H9 (cell line): ENCODE measurements around the gene LGMN. TPM values are rescaled to one million over a fixed set of nuclear protein-coding genes. Genes with fewer than 3 reads are reported as not detected.

Experiments used
- DNase-seq: peaks from one replicate; pipeline ENCODE4 v3.0.0-alpha.2; 2017
- H2AFZ ChIP-seq: one replicate; pipeline ENCODE4 v1.6.1; 2013; ENCODE audit warnings: mild to moderate bottlenecking, low read length, control low read depth, moderate library complexity
- H2AK5ac ChIP-seq: 2 replicates; pipeline ENCODE4 v1.6.1; 2013; ENCODE audit warnings: low read length, control low read depth, mixed read lengths; ENCODE audit not compliant: insufficient read length
- H2BK120ac ChIP-seq: one replicate; pipeline ENCODE4 v1.6.1; 2013; ENCODE audit warnings: low read depth, mild to moderate bottlenecking, low read length, control low read depth, inconsistent platforms; ENCODE audit not compliant: poor library complexity, severe bottlenecking
- H2BK12ac ChIP-seq: 2 replicates; pipeline ENCODE4 v1.6.1; 2013; ENCODE audit warnings: low read length, control low read depth, mixed read lengths, low read depth; ENCODE audit not compliant: insufficient read length
- H2BK15ac ChIP-seq: 2 replicates; pipeline ENCODE4 v1.6.1; 2013; ENCODE audit warnings: low read depth, low read length, control low read depth
- H2BK20ac ChIP-seq: one replicate; pipeline ENCODE4 v1.6.1; 2013; ENCODE audit warnings: low read depth, mild to moderate bottlenecking, low read length, control low read depth, inconsistent platforms; ENCODE audit not compliant: poor library complexity, severe bottlenecking
- H2BK5ac ChIP-seq: 2 replicates; pipeline ENCODE4 v1.6.1; 2013; ENCODE audit warnings: low read length, control low read depth, mixed read lengths; ENCODE audit not compliant: insufficient read length
- H3K14ac ChIP-seq: 2 replicates; pipeline ENCODE4 v1.6.1; 2013; ENCODE audit warnings: low read length, control low read depth; ENCODE audit not compliant: insufficient read depth
- H3K18ac ChIP-seq: 2 replicates; pipeline ENCODE4 v1.6.1; 2013; ENCODE audit warnings: low read depth, mild to moderate bottlenecking, mixed read lengths, low read length, control low read depth; ENCODE audit not compliant: insufficient read length
- H3K23ac ChIP-seq: 2 replicates; pipeline ENCODE4 v1.6.1; 2013; ENCODE audit warnings: low read length, control low read depth, mixed read lengths, low read depth; ENCODE audit not compliant: insufficient read length
- H3K23me2 ChIP-seq: 2 replicates; pipeline ENCODE4 v1.6.1; 2013; ENCODE audit warnings: low read depth, mild to moderate bottlenecking, mixed read lengths, low read length, control low read depth; ENCODE audit not compliant: insufficient read length, poor library complexity, severe bottlenecking
- H3K27ac ChIP-seq: 2 replicates; pipeline ENCODE4 v1.5.1; 2013; ENCODE audit warnings: low read length, control low read depth, mixed read lengths, low read depth; ENCODE audit not compliant: insufficient read length
- H3K27me3 ChIP-seq: 2 replicates; pipeline ENCODE4 v1.6.1; 2013; ENCODE audit warnings: low read length, control low read depth, inconsistent platforms; ENCODE audit not compliant: insufficient read depth
- H3K4ac ChIP-seq: 2 replicates; pipeline ENCODE4 v1.6.1; 2013; ENCODE audit warnings: low read depth, mild to moderate bottlenecking, control low read depth, inconsistent platforms, low read length, moderate library complexity
- H3K4me1 ChIP-seq: 2 replicates; pipeline ENCODE4 v1.6.1; 2013; ENCODE audit warnings: low read length, control low read depth, inconsistent platforms; ENCODE audit not compliant: insufficient read depth
- H3K4me2 ChIP-seq: 2 replicates; pipeline ENCODE4 v1.6.1; 2013; ENCODE audit warnings: low read length, control low read depth, mixed read lengths; ENCODE audit not compliant: insufficient read length, insufficient read depth
- H3K56ac ChIP-seq: 2 replicates; pipeline ENCODE4 v1.6.1; 2013; ENCODE audit warnings: low read depth, mild to moderate bottlenecking, mixed read lengths, low read length, control low read depth; ENCODE audit not compliant: insufficient read length
- H3K79me1 ChIP-seq: 2 replicates; pipeline ENCODE4 v1.6.1; 2013; ENCODE audit warnings: low read depth, mild to moderate bottlenecking, moderate library complexity, low read length, control low read depth, inconsistent platforms; ENCODE audit not compliant: insufficient read depth, poor library complexity, severe bottlenecking
- H3K79me2 ChIP-seq: 2 replicates; pipeline ENCODE4 v1.6.1; 2013; ENCODE audit warnings: low read length, control low read depth, inconsistent platforms; ENCODE audit not compliant: insufficient read depth
- H3K9ac ChIP-seq: 2 replicates; pipeline ENCODE4 v1.6.1; 2013; ENCODE audit warnings: low read length, control low read depth, mixed read lengths; ENCODE audit not compliant: insufficient read length; ENCODE audit errors: extremely low read depth
- H3K9me3 ChIP-seq: one replicate; pipeline ENCODE4 v1.6.1; 2013; ENCODE audit warnings: low read depth, low read length, inconsistent platforms; ENCODE audit not compliant: control insufficient read depth
- H3T11ph ChIP-seq: one replicate; pipeline ENCODE4 v1.6.1; 2013; ENCODE audit warnings: mild to moderate bottlenecking, low read length, control low read depth, inconsistent platforms
- H4K20me1 ChIP-seq: one replicate; pipeline ENCODE4 v1.6.1; 2013; ENCODE audit not compliant: control insufficient read depth, insufficient read length, insufficient read depth
- H4K5ac ChIP-seq: 2 replicates; pipeline ENCODE4 v1.6.1; 2013; ENCODE audit warnings: low read depth, mild to moderate bottlenecking, mixed read lengths, low read length, control low read depth; ENCODE audit not compliant: insufficient read length
- H4K8ac ChIP-seq: replicated peaks from 2 replicates; pipeline ENCODE4 v1.6.1; 2013; ENCODE audit warnings: low read length, control low read depth, mixed read lengths, low read depth; ENCODE audit not compliant: insufficient read length
- H4K91ac ChIP-seq: 2 replicates; pipeline ENCODE4 v1.6.1; 2013; ENCODE audit warnings: low read depth, mild to moderate bottlenecking, moderate library complexity, mixed read lengths, low read length, control low read depth; ENCODE audit not compliant: insufficient read length
- H3K27ac Mint-ChIP-seq, 3 experiments: 2 replicates in 2 of 3; 3 replicates in 1 of 3; pipeline ENCODE4 v1.8.0; 2020 to 2021; ENCODE audit warnings: mixed read lengths in 3 of 3, mild to moderate bottlenecking in 1 of 3, moderate library complexity in 1 of 3
- H3K27me3 Mint-ChIP-seq: 2 replicates; pipeline ENCODE4 v1.8.0; 2021; ENCODE audit warnings: low read depth, mild to moderate bottlenecking, moderate library complexity, mixed read lengths
- H3K36me3 Mint-ChIP-seq, 3 experiments: 2 replicates in 2 of 3; 3 replicates in 1 of 3; pipeline ENCODE4 v1.8.0; 2020 to 2021; ENCODE audit warnings: low read depth in 3 of 3, mixed read lengths in 3 of 3; ENCODE audit not compliant: insufficient read depth in 1 of 3
- H3K4me1 Mint-ChIP-seq, 2 experiments: 2 replicates each; pipeline ENCODE4 v1.8.0; 2020; ENCODE audit warnings: mixed read lengths in 2 of 2
- H3K4me3 Mint-ChIP-seq, 2 experiments: 2 replicates in 1 of 2; 3 replicates in 1 of 2; pipeline ENCODE4 v1.8.0; 2020 to 2021; ENCODE audit warnings: mild to moderate bottlenecking in 2 of 2, mixed read lengths in 2 of 2, moderate library complexity in 1 of 2
- H3K9me3 Mint-ChIP-seq, 2 experiments: 2 replicates in 1 of 2; 3 replicates in 1 of 2; pipeline ENCODE4 v1.8.0; 2020; ENCODE audit warnings: mild to moderate bottlenecking in 2 of 2, mixed read lengths in 2 of 2, moderate library complexity in 1 of 2
- WGBS: extraction: QIAGEN DNeasy Blood & Tissue Kit; methylation state at CpG from one replicate; pipeline ENCODE4 v1.1.7; 2013; ENCODE audit warnings: missing lambda C conversion rate, low lambda C conversion rate, mixed read lengths; ENCODE audit not compliant: insufficient read length; ENCODE audit errors: extremely low coverage; 5-methylcytosine and 5-hydroxymethylcytosine counted together
- total RNA-seq: library from RNA; stranded (reverse); gene quantifications from 2 replicates; pipeline ENCODE4 v1.2.1, GENCODE V29; 2021
- TF ChIP-seq, protein P1 (sequence below): fragments of 200-600 bp; sonication (generic); conservative IDR thresholded peaks from 3 replicates; pipeline ENCODE4 v1.8.0; 2021; ENCODE audit warnings: antibody characterized with exemption, mild to moderate bottlenecking

The LGMN gene
- total RNA-seq, 1 experiment from 2014 or later: 55.3 TPM

DNA sequence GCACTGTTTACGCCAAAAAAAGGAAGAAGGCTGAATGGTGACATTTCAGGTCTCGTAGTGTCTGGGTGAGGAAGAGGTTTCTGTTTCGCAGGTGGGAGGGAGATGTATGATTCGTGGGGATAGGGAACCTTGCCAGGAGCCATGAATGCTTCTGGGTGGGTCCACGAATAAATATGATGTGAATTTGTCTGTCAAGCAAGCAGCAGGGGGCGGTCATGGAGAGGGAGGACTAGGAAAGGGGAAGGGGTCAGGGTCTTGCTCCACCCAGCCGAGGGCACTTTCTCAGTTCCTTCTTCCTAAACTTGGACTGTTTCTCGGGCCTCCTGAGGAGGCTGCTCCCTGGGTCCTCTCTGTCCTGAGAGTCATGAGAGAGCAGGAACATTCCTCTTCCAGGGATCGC is 72.5 kb downstream of the LGMN start:
- H3K4me1 ChIP-seq: no peaks in the 10 kb centered on the region
- H2BK20ac ChIP-seq: no peak overlapping the region
- H4K91ac ChIP-seq: no peak overlapping the region
- H3K9ac ChIP-seq: no peak overlapping the region
- no peak overlapping the region for H2AK5ac ChIP-seq
- H3K9me3 ChIP-seq: no peaks in the 10 kb centered on the region
- WGBS: no CpG with 5 or more reads among the region's 9 CpGs
- no peaks in the 10 kb centered on the region for H3K27me3 ChIP-seq
- H3K79me2 ChIP-seq: no peaks in the 10 kb centered on the region
- no peak overlapping the region for H2BK5ac ChIP-seq
- no peak overlapping the region for H2BK120ac ChIP-seq
- no peak overlapping the region for H3T11ph ChIP-seq
- H2BK15ac ChIP-seq: no peak overlapping the region
- no peak overlapping the region for H4K5ac ChIP-seq
- no peak overlapping the region for H3K4me3 Mint-ChIP-seq
- no peak overlapping the region for H3K27ac ChIP-seq
- H3K36me3 Mint-ChIP-seq: no peaks in the 10 kb centered on the region
- no peak overlapping the region for H4K8ac ChIP-seq
- H3K18ac ChIP-seq: no peak overlapping the region
- no peak overlapping the region for H3K27ac Mint-ChIP-seq
- no peak overlapping the region for H3K14ac ChIP-seq
- H2BK12ac ChIP-seq: no peak overlapping the region
- TF ChIP-seq, protein P1, sequence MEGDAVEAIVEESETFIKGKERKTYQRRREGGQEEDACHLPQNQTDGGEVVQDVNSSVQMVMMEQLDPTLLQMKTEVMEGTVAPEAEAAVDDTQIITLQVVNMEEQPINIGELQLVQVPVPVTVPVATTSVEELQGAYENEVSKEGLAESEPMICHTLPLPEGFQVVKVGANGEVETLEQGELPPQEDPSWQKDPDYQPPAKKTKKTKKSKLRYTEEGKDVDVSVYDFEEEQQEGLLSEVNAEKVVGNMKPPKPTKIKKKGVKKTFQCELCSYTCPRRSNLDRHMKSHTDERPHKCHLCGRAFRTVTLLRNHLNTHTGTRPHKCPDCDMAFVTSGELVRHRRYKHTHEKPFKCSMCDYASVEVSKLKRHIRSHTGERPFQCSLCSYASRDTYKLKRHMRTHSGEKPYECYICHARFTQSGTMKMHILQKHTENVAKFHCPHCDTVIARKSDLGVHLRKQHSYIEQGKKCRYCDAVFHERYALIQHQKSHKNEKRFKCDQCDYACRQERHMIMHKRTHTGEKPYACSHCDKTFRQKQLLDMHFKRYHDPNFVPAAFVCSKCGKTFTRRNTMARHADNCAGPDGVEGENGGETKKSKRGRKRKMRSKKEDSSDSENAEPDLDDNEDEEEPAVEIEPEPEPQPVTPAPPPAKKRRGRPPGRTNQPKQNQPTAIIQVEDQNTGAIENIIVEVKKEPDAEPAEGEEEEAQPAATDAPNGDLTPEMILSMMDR: no peak
- no peaks in the 10 kb centered on the region; the same call in none of the 2 replicates for H3K27me3 Mint-ChIP-seq
- no peaks in the 10 kb centered on the region for H3K23me2 ChIP-seq
- no peak for DNase-seq
- no peaks in the 10 kb centered on the region for H3K9me3 Mint-ChIP-seq
- H2AFZ ChIP-seq: no peak overlapping the region
- no peaks in the 10 kb centered on the region for H4K20me1 ChIP-seq
- no peak overlapping the region for H3K23ac ChIP-seq
- no peak overlapping the region for H3K56ac ChIP-seq
- no peak overlapping the region for H3K4ac ChIP-seq
- H3K4me1 Mint-ChIP-seq: peaks cover 5 to 9% of the 10 kb centered on the region in 2 experiments
- H3K79me1 ChIP-seq: no peaks in the 10 kb centered on the region
- no peak overlapping the region for H3K4me2 ChIP-seq
